Endothelial cell of umbilical vein (primary cell): ENCODE results near the gene FRYL.

Experiments
- EZH2 ChIP-seq: IDR thresholded peaks from 2 replicates; pipeline ENCODE4 v1.6.1; 2012; ENCODE audit warnings: borderline replicate concordance, low read depth, mild to moderate bottlenecking, moderate library complexity, low read length, inconsistent platforms; ENCODE audit not compliant: severe bottlenecking
- MYC ChIP-seq: IDR thresholded peaks from one replicate; pipeline ENCODE4 v1.6.1; 2011; ENCODE audit warnings: mild to moderate bottlenecking, low read depth, low read length
- TF ChIP-seq, protein P1 (sequence below), 2 donors: IDR thresholded peaks; 1 replicate in 1 of 2; 2 replicates in 1 of 2; pipeline ENCODE4 v1.5.1; 2011; ENCODE audit warnings: low read length in 2 of 2, mild to moderate bottlenecking in 2 of 2, moderate library complexity in 2 of 2, control low read depth in 1 of 2, inconsistent platforms in 1 of 2, low read depth in 1 of 2; ENCODE audit not compliant: insufficient read depth in 1 of 2; ENCODE audit errors: extremely low read depth in 1 of 2
- TF ChIP-seq, protein P2 (sequence below): IDR thresholded peaks from 2 replicates; pipeline ENCODE4 v1.6.1; 2011; ENCODE audit not compliant: insufficient read depth, insufficient read length

- TF ChIP-seq, protein P1, sequence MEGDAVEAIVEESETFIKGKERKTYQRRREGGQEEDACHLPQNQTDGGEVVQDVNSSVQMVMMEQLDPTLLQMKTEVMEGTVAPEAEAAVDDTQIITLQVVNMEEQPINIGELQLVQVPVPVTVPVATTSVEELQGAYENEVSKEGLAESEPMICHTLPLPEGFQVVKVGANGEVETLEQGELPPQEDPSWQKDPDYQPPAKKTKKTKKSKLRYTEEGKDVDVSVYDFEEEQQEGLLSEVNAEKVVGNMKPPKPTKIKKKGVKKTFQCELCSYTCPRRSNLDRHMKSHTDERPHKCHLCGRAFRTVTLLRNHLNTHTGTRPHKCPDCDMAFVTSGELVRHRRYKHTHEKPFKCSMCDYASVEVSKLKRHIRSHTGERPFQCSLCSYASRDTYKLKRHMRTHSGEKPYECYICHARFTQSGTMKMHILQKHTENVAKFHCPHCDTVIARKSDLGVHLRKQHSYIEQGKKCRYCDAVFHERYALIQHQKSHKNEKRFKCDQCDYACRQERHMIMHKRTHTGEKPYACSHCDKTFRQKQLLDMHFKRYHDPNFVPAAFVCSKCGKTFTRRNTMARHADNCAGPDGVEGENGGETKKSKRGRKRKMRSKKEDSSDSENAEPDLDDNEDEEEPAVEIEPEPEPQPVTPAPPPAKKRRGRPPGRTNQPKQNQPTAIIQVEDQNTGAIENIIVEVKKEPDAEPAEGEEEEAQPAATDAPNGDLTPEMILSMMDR (IDR thresholded peaks at IDR 0.05; ENCODE audit: extremely low read depth in 1 of 2, insufficient read depth in 1 of 2, low read depth in 1 of 2, low read length in 2 of 2) = no peak
- TF ChIP-seq, protein P2, sequence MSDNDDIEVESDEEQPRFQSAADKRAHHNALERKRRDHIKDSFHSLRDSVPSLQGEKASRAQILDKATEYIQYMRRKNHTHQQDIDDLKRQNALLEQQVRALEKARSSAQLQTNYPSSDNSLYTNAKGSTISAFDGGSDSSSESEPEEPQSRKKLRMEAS = no peak
- TF ChIP-seq EZH2 (no peak), MYC (no peak)
These were observed 130.6 kb downstream of the FRYL start for GRCh38 chr4:48649505-48649904.
